Measurements from ENCODE around the gene SON.
"Not testable (repeated sequence)": the region's sequence is repeated elsewhere in the genome, so short reads cannot be mapped to it uniquely, and the experiment has no call there.

SON gene

GRCh38 chr21:33578214-33578613 is 35.4 kb downstream of the SON start:
- no peak overlapping the region for H3K9ac ChIP-seq (ENCODE audit: low read length)
- H3K27me3 ChIP-seq (replicated peaks; ENCODE audit: control insufficient read depth, insufficient read depth, low read length), result no peaks in the 10 kb centered on the region
- peaks cover 52% of the 10 kb centered on the region for H3K36me3 ChIP-seq (ENCODE audit: control insufficient read depth, insufficient read depth, low read length, severe bottlenecking)
- H3K4me3 ChIP-seq (ENCODE audit: low read length), result no peak overlapping the region
- H3K9me3 ChIP-seq (ENCODE audit: control insufficient read depth, low read length), result no peaks in the 10 kb centered on the region
- DNase-seq (ENCODE audit: low read depth), result peak; percentile 13
- peaks cover 23% of the 10 kb centered on the region for H3K4me1 ChIP-seq (ENCODE audit: control insufficient read depth, insufficient read depth, low read length)

- Histone ChIP-seq H3K9ac (ENCODE audit: low read length) (no peak overlapping the region), H3K36me3 (ENCODE audit: control insufficient read depth, insufficient read depth, low read length, severe bottlenecking) (peaks cover 44% of the 10 kb centered on the region), H3K4me3 (ENCODE audit: low read length) (no peak overlapping the region), H3K27me3 (replicated peaks; ENCODE audit: control insufficient read depth, insufficient read depth, low read length) (no peaks in the 10 kb centered on the region), H3K4me1 (ENCODE audit: control insufficient read depth, insufficient read depth, low read length) (peaks cover 23% of the 10 kb centered on the region), H3K9me3 (ENCODE audit: control insufficient read depth, low read length) (no peaks in the 10 kb centered on the region)
- DNase-seq (ENCODE audit: low read depth), result no peak
Observed at GRCh38 chr21:33578959-33579542, 36.2 kb downstream of the SON start.

DNA sequence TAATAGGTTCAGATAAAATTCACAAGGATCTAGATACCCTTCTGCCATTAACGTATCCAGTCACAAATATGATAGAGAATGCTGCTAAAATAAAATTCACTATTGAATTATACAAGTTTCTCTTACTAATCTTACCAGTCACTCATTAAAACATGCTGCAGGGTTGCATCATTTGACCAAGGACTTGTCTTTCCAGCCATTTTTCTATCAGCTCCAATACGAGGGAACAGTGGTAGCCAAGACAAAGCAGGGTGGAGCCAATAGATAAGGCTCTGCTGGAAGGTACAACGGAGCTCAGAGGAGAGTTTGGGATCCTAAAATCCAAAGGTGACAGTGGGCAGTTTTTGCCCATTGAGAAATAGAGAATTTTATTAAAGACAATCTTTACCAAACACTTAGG is 41.6 kb downstream of the SON start:
- H3K36me3 ChIP-seq (ENCODE audit: control insufficient read depth, insufficient read depth, low read length, severe bottlenecking), result no peaks in the 10 kb centered on the region
- H3K27me3 ChIP-seq (replicated peaks; ENCODE audit: control insufficient read depth, insufficient read depth, low read length), result no peaks in the 10 kb centered on the region
- peaks cover 6% of the 10 kb centered on the region for H3K4me1 ChIP-seq (ENCODE audit: control insufficient read depth, insufficient read depth, low read length)
- H3K4me3 ChIP-seq (ENCODE audit: low read length), result no peak overlapping the region
- DNase-seq (ENCODE audit: low read depth), result no peak
- no peak overlapping the region for H3K9ac ChIP-seq (ENCODE audit: low read length)
- H3K9me3 ChIP-seq (ENCODE audit: control insufficient read depth, low read length), result no peaks in the 10 kb centered on the region

- H3K4me1 ChIP-seq (ENCODE audit: control insufficient read depth, insufficient read depth, low read length), result peaks cover 8% of the 10 kb centered on the region
- DNase-seq (ENCODE audit: low read depth), result no peak
- no peak overlapping the region for H3K4me3 ChIP-seq (ENCODE audit: low read length)
- no peaks in the 10 kb centered on the region for H3K36me3 ChIP-seq (ENCODE audit: control insufficient read depth, insufficient read depth, low read length, severe bottlenecking)
- no peaks in the 10 kb centered on the region for H3K9me3 ChIP-seq (ENCODE audit: control insufficient read depth, low read length)
- no peak overlapping the region for H3K9ac ChIP-seq (ENCODE audit: low read length)
- no peaks in the 10 kb centered on the region for H3K27me3 ChIP-seq (replicated peaks; ENCODE audit: control insufficient read depth, insufficient read depth, low read length)
Observed at GRCh38 chr21:33586927-33587326, 44.1 kb downstream of the SON start.

- H3K4me1 ChIP-seq (ENCODE audit: control insufficient read depth, insufficient read depth, low read length), result peaks cover 8% of the 10 kb centered on the region
- peak; percentile 72 for DNase-seq (ENCODE audit: low read depth)
- no peaks in the 10 kb centered on the region for H3K9me3 ChIP-seq (ENCODE audit: control insufficient read depth, low read length)
- H3K27me3 ChIP-seq (replicated peaks; ENCODE audit: control insufficient read depth, insufficient read depth, low read length), result no peaks in the 10 kb centered on the region
- peak overlapping the region; percentile 94 for H3K4me3 ChIP-seq (ENCODE audit: low read length)
- H3K36me3 ChIP-seq (ENCODE audit: control insufficient read depth, insufficient read depth, low read length, severe bottlenecking), result no peaks in the 10 kb centered on the region
- H3K9ac ChIP-seq (ENCODE audit: low read length), result peak overlapping the region; percentile 88
Observed at GRCh38 chr21:33587792-33588484, 45.1 kb downstream of the SON start.

- no peaks in the 10 kb centered on the region for H3K27me3 ChIP-seq (replicated peaks; ENCODE audit: control insufficient read depth, insufficient read depth, low read length)
- H3K9ac ChIP-seq (ENCODE audit: low read length), result peak within 1 kb of the TSS; percentile 88
- no peaks in the 10 kb centered on the region for H3K36me3 ChIP-seq (ENCODE audit: control insufficient read depth, insufficient read depth, low read length, severe bottlenecking)
- H3K4me1 ChIP-seq (ENCODE audit: control insufficient read depth, insufficient read depth, low read length), result peaks cover 8% of the 10 kb centered on the region
- H3K9me3 ChIP-seq (ENCODE audit: control insufficient read depth, low read length), result no peaks in the 10 kb centered on the region
- peak; percentile 95 for DNase-seq (ENCODE audit: low read depth)
- peak within 1 kb of the TSS; percentile 94 for H3K4me3 ChIP-seq (ENCODE audit: low read length)
Observed at GRCh38 chr21:33588485-33589335, 45.9 kb downstream of the SON start, which contains the start of gene DONSON. Gene DONSON, minus strand, starts transcription at chr21:33588684. Its CDS starts 43 bp downstream, at chr21:33588641.

DNA sequence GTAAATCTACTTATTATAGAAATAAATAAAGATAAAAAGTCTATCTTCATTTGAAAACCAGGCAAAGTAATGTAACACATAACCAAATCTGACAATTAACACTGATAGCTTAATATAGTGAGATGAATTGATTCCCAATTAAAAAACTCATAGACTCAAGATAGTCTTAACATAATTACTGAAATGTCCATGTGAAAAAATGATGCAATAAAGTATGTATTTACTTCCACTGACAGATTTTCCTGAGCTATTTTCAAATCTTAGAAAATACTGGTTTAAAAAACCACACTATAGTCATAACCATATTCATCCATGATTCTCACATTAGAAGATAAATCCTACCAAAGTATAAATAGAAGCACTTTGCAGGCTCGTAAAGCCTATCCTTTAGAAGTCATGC is 55.2 kb downstream of the SON start:
- H3K4me3 ChIP-seq (ENCODE audit: low read length), result no peak overlapping the region
- H3K27me3 ChIP-seq (replicated peaks; ENCODE audit: control insufficient read depth, insufficient read depth, low read length), result no peaks in the 10 kb centered on the region
- no peaks in the 10 kb centered on the region for H3K9me3 ChIP-seq (ENCODE audit: control insufficient read depth, low read length)
- no peak overlapping the region for H3K9ac ChIP-seq (ENCODE audit: low read length)
- no peak for DNase-seq (ENCODE audit: low read depth)
- H3K36me3 ChIP-seq (ENCODE audit: control insufficient read depth, insufficient read depth, low read length, severe bottlenecking), result peaks cover 71% of the 10 kb centered on the region
- H3K4me1 ChIP-seq (ENCODE audit: control insufficient read depth, insufficient read depth, low read length), result no peaks in the 10 kb centered on the region

GRCh38 chr21:33608559-33608958 is 65.7 kb downstream of the SON start:
- DNase-seq (ENCODE audit: low read depth), result peak; percentile 57
- peaks cover 20% of the 10 kb centered on the region for H3K4me1 ChIP-seq (ENCODE audit: control insufficient read depth, insufficient read depth, low read length)
- peaks cover 32% of the 10 kb centered on the region for H3K36me3 ChIP-seq (ENCODE audit: control insufficient read depth, insufficient read depth, low read length, severe bottlenecking)
- no peak overlapping the region for H3K4me3 ChIP-seq (ENCODE audit: low read length)
- no peak overlapping the region for H3K9ac ChIP-seq (ENCODE audit: low read length)
- no peaks in the 10 kb centered on the region for H3K9me3 ChIP-seq (ENCODE audit: control insufficient read depth, low read length)
- H3K27me3 ChIP-seq (replicated peaks; ENCODE audit: control insufficient read depth, insufficient read depth, low read length), result no peaks in the 10 kb centered on the region

- Histone ChIP-seq H3K4me3 (ENCODE audit: low read length) (no peak overlapping the region), H3K36me3 (ENCODE audit: control insufficient read depth, insufficient read depth, low read length, severe bottlenecking) (peaks cover 41% of the 10 kb centered on the region), H3K27me3 (replicated peaks; ENCODE audit: control insufficient read depth, insufficient read depth, low read length) (no peaks in the 10 kb centered on the region), H3K9ac (ENCODE audit: low read length) (no peak overlapping the region), H3K4me1 (ENCODE audit: control insufficient read depth, insufficient read depth, low read length) (peaks cover 20% of the 10 kb centered on the region), H3K9me3 (ENCODE audit: control insufficient read depth, low read length) (no peaks in the 10 kb centered on the region)
- no peak for DNase-seq (ENCODE audit: low read depth)
Observed at GRCh38 chr21:33611006-33611744, 68.3 kb downstream of the SON start.

DNA sequence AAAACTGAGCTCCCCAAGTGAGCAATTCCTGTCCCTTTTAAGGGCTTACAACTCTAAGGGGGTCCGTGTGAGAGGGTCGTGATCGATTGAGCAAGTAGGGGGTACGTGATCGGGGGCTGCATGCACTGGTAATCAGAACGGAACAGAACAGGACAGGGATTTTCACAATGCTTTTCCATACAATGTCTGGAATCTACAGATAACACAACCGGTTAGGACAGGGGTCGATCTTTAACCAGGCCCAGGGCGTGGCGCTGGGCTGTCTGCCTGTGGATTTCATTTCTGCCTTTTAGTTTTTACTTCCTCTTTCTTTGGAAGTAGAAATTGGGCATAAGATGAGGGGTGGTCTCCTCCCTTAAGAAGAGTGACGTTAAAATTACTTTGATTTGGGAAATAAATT is 74.7 kb downstream of the SON start:
- not testable (repeated sequence) for H3K27me3 ChIP-seq (replicated peaks; ENCODE audit: control insufficient read depth, insufficient read depth, low read length); H3K9ac ChIP-seq (ENCODE audit: low read length); H3K4me1 ChIP-seq (ENCODE audit: control insufficient read depth, insufficient read depth, low read length); H3K9me3 ChIP-seq (ENCODE audit: control insufficient read depth, low read length); DNase-seq (ENCODE audit: low read depth); H3K4me3 ChIP-seq (ENCODE audit: low read length)
- H3K36me3 ChIP-seq (ENCODE audit: control insufficient read depth, insufficient read depth, low read length, severe bottlenecking), result peaks cover 39% of the 10 kb centered on the region

GRCh38 chr21:33618407-33618806 is 75.6 kb downstream of the SON start:
- Histone ChIP-seq H3K27me3 (replicated peaks; ENCODE audit: control insufficient read depth, insufficient read depth, low read length) (no peaks in the 10 kb centered on the region), H3K9me3 (ENCODE audit: control insufficient read depth, low read length) (no peaks in the 10 kb centered on the region), H3K36me3 (ENCODE audit: control insufficient read depth, insufficient read depth, low read length, severe bottlenecking) (peaks cover 34% of the 10 kb centered on the region), H3K9ac (ENCODE audit: low read length) (no peak overlapping the region), H3K4me1 (ENCODE audit: control insufficient read depth, insufficient read depth, low read length) (no peaks in the 10 kb centered on the region), H3K4me3 (ENCODE audit: low read length) (no peak overlapping the region)
- DNase-seq (ENCODE audit: low read depth), result no peak
